Esophagus (tissue), 2 donors: ENCODE results near the gene WDFY4. TPM values are rescaled to one million over a fixed set of nuclear protein-coding genes. Genes with fewer than 3 reads are reported as not detected.

Experiments used
- H3K27ac ChIP-seq, 2 donors: one replicate each; pipeline ENCODE4 v1.5.1; 2013; ENCODE audit warnings: low read depth in 2 of 2, mild to moderate bottlenecking in 2 of 2, inconsistent platforms in 1 of 2, low read length in 1 of 2, moderate library complexity in 1 of 2
- H3K27me3 ChIP-seq, 2 donors: one replicate each; pipeline ENCODE4 v1.6.1; 2013; ENCODE audit warnings: low read length in 2 of 2, control low read depth in 1 of 2, mild to moderate bottlenecking in 1 of 2; ENCODE audit not compliant: insufficient read depth in 2 of 2, control insufficient read depth in 1 of 2
- H3K36me3 ChIP-seq, 2 donors: one replicate each; pipeline ENCODE4 v1.6.1; 2013; ENCODE audit warnings: low read length in 1 of 2; ENCODE audit not compliant: control insufficient read depth in 2 of 2, insufficient read depth in 2 of 2
- H3K4me1 ChIP-seq, 2 donors: one replicate each; pipeline ENCODE4 v1.6.1; 2013; ENCODE audit warnings: low read length in 1 of 2; ENCODE audit not compliant: control insufficient read depth in 2 of 2, insufficient read depth in 2 of 2
- H3K4me3 ChIP-seq, 2 donors: one replicate each; pipeline ENCODE4 v1.5.1; 2013; ENCODE audit warnings: low read length in 2 of 2, mild to moderate bottlenecking in 2 of 2, low read depth in 1 of 2, moderate library complexity in 1 of 2
- H3K9me3 ChIP-seq, 2 donors: one replicate each; pipeline ENCODE4 v1.6.1; 2013; ENCODE audit warnings: mild to moderate bottlenecking in 2 of 2, low read depth in 1 of 2, low read length in 1 of 2, moderate library complexity in 1 of 2; ENCODE audit not compliant: control insufficient read depth in 2 of 2, insufficient read depth in 1 of 2
- WGBS, 2 donors: extraction: QIAGEN DNeasy Blood & Tissue Kit; methylation state at CpG; one replicate each; pipeline ENCODE4 v1.1.7; 2013; 5-methylcytosine and 5-hydroxymethylcytosine counted together
- polyA plus RNA-seq, 2 donors: library from polyadenylated mRNA; stranded (reverse); fragments of 200-250 nt; gene quantifications; one replicate each; pipeline ENCODE4 v1.2.3, GENCODE V29; 2013
- donor health status: healthy with polysubstance abuse.
- donor health status: Bipolar disorder and iron deficiency.

Gene WDFY4
- polyA plus RNA-seq, 2 donors: 0.43 to 0.79 TPM

DNA sequence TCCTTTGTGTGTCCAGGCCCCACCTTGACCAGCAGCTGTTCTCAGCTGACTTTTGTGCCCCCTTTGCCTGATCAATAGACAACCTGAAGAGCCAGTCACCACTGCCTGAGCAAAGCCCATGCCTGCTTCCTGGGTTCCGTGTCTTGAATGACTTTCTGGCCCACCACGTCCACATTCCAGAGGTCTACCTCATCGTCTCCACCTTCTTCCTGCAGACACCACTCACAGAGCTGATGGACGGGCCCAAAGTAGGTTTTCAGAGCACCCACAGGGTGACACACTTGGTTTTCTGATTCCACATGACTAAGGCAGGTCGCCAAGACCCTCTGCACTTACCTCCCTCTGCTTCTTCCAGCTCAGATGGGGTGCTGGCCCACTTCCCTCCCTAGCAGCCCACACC, 126.8 kb downstream of the WDFY4 start:
- H3K4me1 ChIP-seq: no peaks in the 10 kb centered on the region
- 76 to 83% methylated on average over 5 of the region's 5 CpGs for WGBS, 2 donors
- H3K36me3 ChIP-seq: no peaks in the 10 kb centered on the region
- H3K4me3 ChIP-seq: no peak overlapping the region
- H3K9me3 ChIP-seq: peaks cover 2% of the 10 kb centered on the region in 2 donors
- H3K27me3 ChIP-seq: no peaks in the 10 kb centered on the region
- no peak overlapping the region for H3K27ac ChIP-seq

DNA sequence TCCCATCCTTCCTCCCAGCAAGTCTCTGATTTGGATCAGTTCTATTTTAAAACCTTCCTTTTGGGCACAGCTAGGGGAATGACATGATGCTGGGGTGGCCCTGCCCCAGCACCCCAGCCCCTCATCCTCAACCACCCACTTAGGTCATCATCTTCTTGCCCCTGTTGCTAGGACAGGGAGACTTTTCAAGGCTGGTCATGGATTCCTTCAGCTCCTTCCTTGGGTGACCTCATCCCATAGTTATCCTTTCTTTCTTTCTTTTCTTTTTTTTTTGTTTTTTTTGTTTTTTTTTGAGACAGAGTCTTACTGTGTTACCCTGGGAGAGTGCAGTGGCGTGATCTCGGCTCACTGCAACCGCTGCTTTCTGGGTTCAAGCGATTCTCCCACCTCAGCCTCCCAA, 127.2 kb downstream of the WDFY4 start:
- no peak overlapping the region for H3K27ac ChIP-seq
- WGBS, 2 donors: 95 to 97% methylated on average over 4 of the region's 4 CpGs
- H3K27me3 ChIP-seq: no peaks in the 10 kb centered on the region
- H3K4me1 ChIP-seq: no peaks in the 10 kb centered on the region
- peaks cover 2% of the 10 kb centered on the region in 2 donors for H3K9me3 ChIP-seq
- H3K4me3 ChIP-seq: no peak overlapping the region
- H3K36me3 ChIP-seq: no peaks in the 10 kb centered on the region

GRCh38 chr10:48813291-48813690, 128.6 kb downstream of the WDFY4 start:
- WGBS, 2 donors: 55 to 63% methylated on average over 1 of the region's 1 CpG
- Histone ChIP-seq H3K36me3 (no peaks in the 10 kb centered on the region), H3K27ac (no peak overlapping the region), H3K4me3 (no peak overlapping the region), H3K9me3 (peaks cover 2% of the 10 kb centered on the region in 2 donors), H3K4me1 (peaks cover 0 to 2% of the 10 kb centered on the region in 2 donors), H3K27me3 (no peaks in the 10 kb centered on the region)

GRCh38 chr10:48813825-48814224, 129.2 kb downstream of the WDFY4 start:
- peaks cover 2% of the 10 kb centered on the region in 2 donors for H3K9me3 ChIP-seq
- H3K27ac ChIP-seq: no peak overlapping the region
- no peak overlapping the region for H3K4me3 ChIP-seq
- peaks cover 0 to 2% of the 10 kb centered on the region in 2 donors for H3K4me1 ChIP-seq
- no peaks in the 10 kb centered on the region for H3K36me3 ChIP-seq
- 90 to 94% methylated on average over 3 of the region's 3 CpGs for WGBS, 2 donors
- no peaks in the 10 kb centered on the region for H3K27me3 ChIP-seq

GRCh38 chr10:48814933-48815332, 130.3 kb downstream of the WDFY4 start:
- H3K27ac ChIP-seq: no peak overlapping the region
- 39 to 46% methylated on average over 1 of the region's 1 CpG for WGBS, 2 donors
- peaks cover 0 to 2% of the 10 kb centered on the region in 2 donors for H3K4me1 ChIP-seq
- no peaks in the 10 kb centered on the region for H3K36me3 ChIP-seq
- H3K9me3 ChIP-seq: peaks cover 0 to 2% of the 10 kb centered on the region in 2 donors
- H3K27me3 ChIP-seq: no peaks in the 10 kb centered on the region
- H3K4me3 ChIP-seq: no peak overlapping the region

DNA sequence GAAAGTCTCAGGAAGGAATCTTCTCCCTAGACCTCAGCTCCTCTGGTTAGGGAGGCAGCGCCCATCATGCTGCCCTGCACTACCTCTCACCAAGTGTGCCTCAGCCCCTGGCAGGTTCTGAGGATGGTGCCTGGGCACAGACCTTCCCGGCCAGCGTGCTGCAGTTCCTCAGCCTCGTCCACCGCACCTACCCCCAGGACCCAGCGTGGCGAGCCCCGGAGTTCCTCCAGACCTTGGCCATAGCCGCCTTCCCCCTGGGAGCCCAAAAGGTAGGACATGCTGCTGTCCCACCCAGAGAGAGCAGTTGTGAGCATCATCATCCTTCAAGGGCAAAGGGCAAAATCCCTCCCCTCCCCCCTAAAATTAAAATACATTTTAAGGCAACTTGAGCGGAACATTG, 132.5 kb downstream of the WDFY4 start:
- Histone ChIP-seq H3K27me3 (no peaks in the 10 kb centered on the region), H3K4me3 (no peak overlapping the region), H3K27ac (no peak overlapping the region), H3K9me3 (peaks cover 0 to 5% of the 10 kb centered on the region in 2 donors), H3K36me3 (no peaks in the 10 kb centered on the region), H3K4me1 (peaks cover 2 to 4% of the 10 kb centered on the region in 2 donors)
- 86 to 94% methylated on average over 10 of the region's 10 CpGs for WGBS, 2 donors

DNA sequence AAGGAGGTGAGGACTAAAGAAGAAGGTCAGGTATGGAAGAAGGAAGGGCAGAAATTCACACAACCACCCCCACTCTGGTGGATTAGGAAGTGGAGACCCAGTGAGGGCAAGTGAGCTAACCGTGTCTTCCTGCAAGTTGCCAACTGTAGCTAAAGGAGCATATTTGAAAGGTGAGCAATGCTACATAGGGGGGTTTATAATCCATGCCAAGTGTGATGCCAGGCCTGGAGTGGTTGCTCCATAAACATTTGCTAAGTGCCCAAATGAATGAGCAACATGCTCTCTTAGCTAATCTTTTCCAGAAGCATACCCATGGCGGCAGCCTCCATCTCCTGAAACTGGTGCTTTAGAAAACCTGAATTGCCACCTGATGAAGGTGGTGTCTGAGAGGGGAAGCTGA, 133.4 kb downstream of the WDFY4 start:
- H3K9me3 ChIP-seq: peaks cover 0 to 5% of the 10 kb centered on the region in 2 donors
- no peak overlapping the region for H3K27ac ChIP-seq
- H3K27me3 ChIP-seq: no peaks in the 10 kb centered on the region
- H3K36me3 ChIP-seq: no peaks in the 10 kb centered on the region
- no peak overlapping the region for H3K4me3 ChIP-seq
- WGBS, 2 donors: 88 to 93% methylated on average over 2 of the region's 2 CpGs
- peaks cover 2 to 4% of the 10 kb centered on the region in 2 donors for H3K4me1 ChIP-seq

GRCh38 chr10:48818861-48819520, 134.3 kb downstream of the WDFY4 start:
- Histone ChIP-seq H3K4me3 (no peak overlapping the region), H3K4me1 (peaks cover 2 to 4% of the 10 kb centered on the region in 2 donors), H3K36me3 (no peaks in the 10 kb centered on the region), H3K9me3 (peaks cover 0 to 2% of the 10 kb centered on the region in 2 donors), H3K27me3 (no peaks in the 10 kb centered on the region), H3K27ac (no peak overlapping the region)
- 78 to 87% methylated on average over 18 of the region's 18 CpGs for WGBS, 2 donors

GRCh38 chr10:48819783-48820182, 135.1 kb downstream of the WDFY4 start:
- H3K27me3 ChIP-seq: no peaks in the 10 kb centered on the region
- no peak overlapping the region for H3K27ac ChIP-seq
- peaks cover 0 to 2% of the 10 kb centered on the region in 2 donors for H3K9me3 ChIP-seq
- no peaks in the 10 kb centered on the region for H3K36me3 ChIP-seq
- peaks cover 2 to 4% of the 10 kb centered on the region in 2 donors for H3K4me1 ChIP-seq
- H3K4me3 ChIP-seq: no peak overlapping the region
- 81 to 85% methylated on average over 8 of the region's 8 CpGs for WGBS, 2 donors

DNA sequence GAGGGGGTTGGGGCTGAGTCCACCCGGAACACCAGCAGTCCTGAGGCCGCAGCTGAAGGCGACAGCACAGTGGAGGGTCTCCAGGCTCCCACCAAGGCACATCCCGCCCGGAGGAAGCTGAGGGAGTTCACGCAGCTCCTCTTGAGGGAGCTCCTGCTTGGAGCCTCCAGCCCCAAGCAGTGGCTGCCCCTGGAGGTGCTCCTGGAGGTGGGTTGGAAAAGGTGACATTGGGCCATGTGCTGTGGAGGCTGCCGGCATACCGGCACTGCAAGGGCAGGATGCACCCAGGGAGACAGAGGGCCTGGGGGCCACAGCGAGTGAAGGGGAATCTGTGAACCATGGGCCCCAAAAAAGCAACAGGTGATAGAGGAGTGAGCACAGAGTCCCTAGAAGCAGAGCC, 135.6 kb downstream of the WDFY4 start:
- no peak overlapping the region for H3K4me3 ChIP-seq
- peaks cover 0 to 2% of the 10 kb centered on the region in 2 donors for H3K9me3 ChIP-seq
- H3K4me1 ChIP-seq: peaks cover 2 to 4% of the 10 kb centered on the region in 2 donors
- no peaks in the 10 kb centered on the region for H3K36me3 ChIP-seq
- no peaks in the 10 kb centered on the region for H3K27me3 ChIP-seq
- H3K27ac ChIP-seq: no peak overlapping the region
- 96 to 98% methylated on average over 9 of the region's 9 CpGs for WGBS, 2 donors
